ENCODE measurements around the gene EPHX1.

EPHX1 gene

DNA sequence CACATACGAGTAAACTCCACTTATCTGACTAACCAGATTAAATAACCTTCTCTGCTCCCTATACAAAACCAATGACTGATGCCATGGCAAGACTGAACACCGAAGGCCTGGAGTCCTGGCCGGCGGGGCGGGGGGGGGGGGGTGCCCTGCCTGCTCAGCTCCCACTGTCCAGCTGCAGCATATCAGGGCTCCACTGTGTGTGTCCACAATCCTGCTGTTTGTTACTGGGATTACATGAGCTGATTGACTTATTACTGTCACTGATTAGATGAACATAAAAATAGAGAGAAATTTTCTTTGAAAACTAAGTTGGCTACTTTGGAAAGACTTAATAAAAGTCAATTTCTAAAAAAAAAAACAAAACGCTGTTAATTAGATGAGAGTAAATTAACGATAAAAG, 47.3 kb downstream of the EPHX1 start:
- TF ChIP-seq, protein P1, sequence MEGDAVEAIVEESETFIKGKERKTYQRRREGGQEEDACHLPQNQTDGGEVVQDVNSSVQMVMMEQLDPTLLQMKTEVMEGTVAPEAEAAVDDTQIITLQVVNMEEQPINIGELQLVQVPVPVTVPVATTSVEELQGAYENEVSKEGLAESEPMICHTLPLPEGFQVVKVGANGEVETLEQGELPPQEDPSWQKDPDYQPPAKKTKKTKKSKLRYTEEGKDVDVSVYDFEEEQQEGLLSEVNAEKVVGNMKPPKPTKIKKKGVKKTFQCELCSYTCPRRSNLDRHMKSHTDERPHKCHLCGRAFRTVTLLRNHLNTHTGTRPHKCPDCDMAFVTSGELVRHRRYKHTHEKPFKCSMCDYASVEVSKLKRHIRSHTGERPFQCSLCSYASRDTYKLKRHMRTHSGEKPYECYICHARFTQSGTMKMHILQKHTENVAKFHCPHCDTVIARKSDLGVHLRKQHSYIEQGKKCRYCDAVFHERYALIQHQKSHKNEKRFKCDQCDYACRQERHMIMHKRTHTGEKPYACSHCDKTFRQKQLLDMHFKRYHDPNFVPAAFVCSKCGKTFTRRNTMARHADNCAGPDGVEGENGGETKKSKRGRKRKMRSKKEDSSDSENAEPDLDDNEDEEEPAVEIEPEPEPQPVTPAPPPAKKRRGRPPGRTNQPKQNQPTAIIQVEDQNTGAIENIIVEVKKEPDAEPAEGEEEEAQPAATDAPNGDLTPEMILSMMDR (IDR thresholded peaks at IDR 0.05), result no peak

DNA sequence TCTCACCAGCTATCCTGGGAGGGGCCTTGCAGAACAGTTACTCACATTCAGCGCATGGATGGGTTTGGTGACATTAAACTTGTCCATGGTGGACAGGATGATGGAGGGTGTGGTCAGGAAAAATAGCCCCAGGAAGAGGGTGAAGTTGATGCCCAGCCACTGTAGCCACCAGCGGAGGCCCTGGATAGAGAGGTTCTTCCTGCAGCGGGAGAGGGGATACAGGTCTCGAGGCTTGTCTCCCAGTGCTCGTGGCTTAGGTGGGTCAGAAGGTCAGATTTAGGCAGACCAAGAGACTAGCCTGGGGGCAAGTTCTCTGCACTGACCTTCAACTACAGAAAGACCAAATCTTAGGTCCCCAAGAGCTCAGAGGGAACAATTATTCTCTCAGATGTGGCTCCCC, 49.2 kb downstream of the EPHX1 start:
- TF ChIP-seq, protein P1 (IDR thresholded peaks at IDR 0.05), result no peak

- TF ChIP-seq, protein P1 (IDR thresholded peaks at IDR 0.05), result no peak
Measured at GRCh38 chr1:225860107-225860506, 50.2 kb downstream of the EPHX1 start.

GRCh38 chr1:225860876-225861441, 51.0 kb downstream of the EPHX1 start:
- TF ChIP-seq, protein P1 (IDR thresholded peaks at IDR 0.05), result no peak

GRCh38 chr1:225861834-225862580, 52.1 kb downstream of the EPHX1 start:
- TF ChIP-seq, protein P1 (IDR thresholded peaks at IDR 0.05), result no peak

DNA sequence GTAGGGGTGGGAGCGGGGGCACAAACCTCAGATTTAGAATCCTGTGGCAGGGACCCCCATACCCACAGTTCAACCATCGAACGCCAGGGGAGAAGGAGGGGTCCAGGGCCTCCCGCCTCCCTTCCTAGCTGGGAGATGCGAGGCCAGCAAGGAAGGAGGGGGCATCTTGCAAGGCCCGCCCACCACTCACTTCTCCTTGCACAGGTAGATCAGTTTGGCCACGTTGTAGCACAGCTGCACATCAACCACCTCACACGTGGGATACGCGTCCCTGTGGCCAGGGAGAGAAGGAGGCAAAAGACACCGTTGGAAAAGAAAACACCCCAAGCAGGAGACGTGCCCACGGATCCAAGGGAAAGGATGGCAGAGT, 52.6 kb downstream of the EPHX1 start:
- TF ChIP-seq, protein P1 (IDR thresholded peaks at IDR 0.05), result no peak

DNA sequence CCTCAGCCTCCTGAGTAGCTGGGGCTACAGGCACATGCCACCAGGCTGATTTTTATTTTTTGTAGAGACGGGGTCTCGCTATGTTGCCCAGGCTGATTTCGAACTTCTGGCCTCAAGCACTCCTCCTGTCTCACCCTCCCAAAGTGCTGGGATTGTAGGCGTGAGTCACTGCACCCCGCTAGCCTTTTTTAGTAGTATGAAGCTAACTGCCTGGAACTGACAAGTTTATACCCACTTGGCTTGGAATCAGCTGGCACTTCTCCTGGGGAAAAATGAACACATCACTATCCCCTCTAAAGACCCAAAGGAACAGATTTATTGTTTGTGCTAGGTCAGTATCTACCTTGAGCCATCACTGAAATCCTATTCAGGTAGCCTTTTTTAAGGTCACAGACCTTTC, 53.2 kb downstream of the EPHX1 start:
- TF ChIP-seq, protein P1 (IDR thresholded peaks at IDR 0.05), result no peak

Measured in LNCAP (cell line).